Astrocyte of the cerebellum (primary cell): ENCODE measurements around the gene ZSWIM4.
"Not testable (repeated sequence)": the region's sequence is repeated elsewhere in the genome, so short reads cannot be mapped to it uniquely, and the experiment has no call there.

Experiments used
- DNase-seq: peaks from one replicate; pipeline ENCODE4 v3.0.0-alpha.2; 2011; ENCODE audit warnings: low read depth
- H3K4me3 ChIP-seq: 2 replicates; pipeline ENCODE4 v1.5.1; 2011; ENCODE audit warnings: mild to moderate bottlenecking, low read depth, low read length, moderate library complexity
- CTCF ChIP-seq: IDR thresholded peaks from 2 replicates; pipeline ENCODE4 v1.5.1; 2012; ENCODE audit warnings: low read length, low read depth, moderate library complexity, mild to moderate bottlenecking; ENCODE audit errors: missing control alignments
- in situ Hi-C: cut with HindIII; loops from 2 replicates; pipeline ENCODE4 v1.10.0; 2017; ENCODE audit warnings: low sequenced_read_pairs

The ZSWIM4 gene

DNA sequence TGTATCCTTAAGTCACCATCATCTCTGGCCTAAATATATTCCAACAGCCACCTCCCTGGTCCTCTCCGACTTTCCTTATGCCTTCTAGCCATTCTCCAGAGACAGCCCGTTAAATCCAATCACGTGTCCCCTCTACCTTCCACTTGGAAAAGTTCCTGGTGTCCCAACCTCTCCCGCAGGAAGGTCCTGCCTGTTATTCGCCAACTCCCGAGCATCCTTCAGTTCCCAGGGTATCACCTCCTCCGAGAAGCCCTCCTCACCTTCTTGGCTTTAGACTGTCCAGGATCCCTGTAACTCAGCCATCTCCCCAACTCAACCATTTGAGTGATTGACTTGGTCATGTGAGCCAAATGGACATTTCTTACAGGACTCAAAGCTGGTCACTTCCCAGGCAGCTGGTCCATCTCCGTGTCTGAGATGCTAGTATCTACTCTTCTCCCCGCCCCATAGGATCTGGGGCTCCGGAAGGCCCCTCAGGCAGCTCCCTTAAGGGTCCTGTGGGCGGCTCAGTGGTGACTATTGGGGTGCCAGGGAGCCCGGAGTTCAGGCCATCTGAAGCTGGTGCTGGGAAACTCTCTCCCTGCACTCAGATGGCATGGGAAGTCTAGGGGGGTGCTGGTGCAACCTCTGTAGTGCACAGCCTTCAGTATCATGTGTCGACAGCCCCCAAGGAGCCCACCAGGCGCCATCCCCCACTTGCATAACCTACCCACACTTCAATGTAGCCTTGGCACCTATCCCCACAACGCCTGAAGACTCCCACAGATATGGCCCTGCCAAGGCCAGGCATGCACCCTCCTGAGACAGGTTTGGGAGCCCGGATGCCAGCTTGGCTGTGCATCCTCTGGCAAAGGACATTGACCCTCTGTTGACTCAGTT is 53.8 kb downstream of the ZSWIM4 start:
- in situ Hi-C loops = no loop called here
- DNase-seq = no peak
- no peak for TF ChIP-seq CTCF
- no peak overlapping the region for H3K4me3 ChIP-seq

GRCh38 chr19:13849991-13850909 is 55.0 kb downstream of the ZSWIM4 start:
- TF ChIP-seq CTCF = no peak
- no peak for DNase-seq
- peak overlapping the region; percentile 1 for H3K4me3 ChIP-seq
- in situ Hi-C loops = no loop called here

DNA sequence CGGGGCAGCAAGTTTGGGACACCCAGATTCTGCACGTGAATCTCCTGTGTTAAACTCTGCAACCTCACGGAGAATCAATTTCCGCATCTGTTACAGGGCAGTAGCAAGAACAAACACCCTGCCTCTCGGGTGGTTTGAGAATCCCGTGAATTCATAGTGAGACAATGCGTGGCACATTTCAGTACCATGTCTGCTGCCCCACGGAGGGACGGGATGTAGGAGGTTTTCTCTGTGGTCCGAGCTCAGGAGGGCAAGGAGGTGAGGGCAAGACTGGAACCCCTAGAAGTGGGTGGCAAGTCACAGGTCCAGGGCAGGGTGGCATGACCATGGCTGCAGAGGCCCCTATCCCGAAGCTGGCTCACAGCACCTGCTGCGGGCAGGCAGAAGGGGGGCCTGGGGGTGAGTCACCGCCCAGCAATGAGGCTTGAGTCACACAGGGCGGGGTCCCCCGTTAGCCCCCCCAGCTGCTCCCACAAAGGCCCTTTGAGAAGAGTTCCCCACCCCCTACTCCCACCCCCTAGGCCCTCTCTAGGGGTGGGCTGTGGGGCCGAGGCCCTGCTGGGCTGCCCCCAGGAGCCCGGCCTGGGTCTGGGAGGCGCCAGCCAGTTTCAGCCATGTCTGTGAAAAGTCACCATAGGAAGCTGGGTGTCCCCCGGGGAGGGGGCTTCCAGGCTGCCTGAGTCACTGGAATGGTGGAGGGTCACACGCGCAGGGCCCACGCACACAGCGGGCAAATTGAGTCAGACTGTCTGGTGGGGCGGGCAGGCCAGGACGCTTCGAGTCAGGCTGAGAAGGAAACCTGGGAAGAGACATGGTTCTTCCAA is 55.9 kb downstream of the ZSWIM4 start:
- peak; percentile 81 for DNase-seq
- H3K4me3 ChIP-seq = peak overlapping the region; percentile 1
- in situ Hi-C loops = no loop called here
- no peak for TF ChIP-seq CTCF

DNA sequence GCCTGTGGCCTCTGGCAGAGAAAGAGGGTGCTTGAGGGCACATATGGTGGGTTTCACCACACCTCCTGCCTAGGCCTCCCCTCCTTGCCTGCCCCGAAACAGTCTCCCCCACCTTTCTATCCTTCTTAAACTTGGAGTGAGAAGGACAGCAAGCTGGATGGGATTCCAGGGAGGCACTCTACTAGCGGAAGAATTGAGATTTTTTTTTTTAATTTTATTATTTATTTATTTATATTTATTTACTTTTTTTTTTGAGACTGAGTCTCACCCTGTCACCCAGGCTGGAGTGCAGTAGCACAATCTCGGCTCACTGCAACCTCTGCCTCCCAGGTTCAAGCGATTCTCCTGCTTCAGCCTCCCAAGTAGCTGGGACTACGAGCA is 56.5 kb downstream of the ZSWIM4 start:
- DNase-seq, in situ Hi-C loops, H3K4me3 ChIP-seq: not testable (repeated sequence)

DNA sequence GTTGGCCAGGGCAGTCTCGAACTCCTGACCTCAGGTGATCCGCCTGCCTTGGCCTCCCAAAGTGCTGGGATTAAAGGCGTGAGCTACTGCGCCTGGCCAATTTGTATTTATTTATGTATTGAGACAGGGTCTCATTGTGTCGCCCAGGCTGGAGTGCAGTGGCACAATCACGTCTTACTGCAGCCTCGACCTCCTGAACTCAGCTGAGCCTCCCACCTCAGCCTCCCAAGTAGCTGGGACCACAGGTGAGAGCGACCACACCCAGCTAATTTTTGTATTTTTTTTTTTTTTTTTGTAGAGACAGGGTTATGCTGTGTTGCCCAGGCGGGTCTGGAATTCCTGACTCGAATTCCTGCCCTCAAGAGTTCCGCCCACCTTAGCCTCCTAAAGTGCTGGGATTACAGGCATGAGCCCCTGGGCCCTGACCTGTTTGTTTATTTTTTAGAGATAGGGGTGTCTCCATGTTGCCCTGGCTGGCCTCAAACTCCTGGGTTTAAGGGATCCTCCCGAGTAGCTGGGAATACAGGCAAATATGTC is 57.0 kb downstream of the ZSWIM4 start:
- not testable (repeated sequence) for DNase-seq

DNA sequence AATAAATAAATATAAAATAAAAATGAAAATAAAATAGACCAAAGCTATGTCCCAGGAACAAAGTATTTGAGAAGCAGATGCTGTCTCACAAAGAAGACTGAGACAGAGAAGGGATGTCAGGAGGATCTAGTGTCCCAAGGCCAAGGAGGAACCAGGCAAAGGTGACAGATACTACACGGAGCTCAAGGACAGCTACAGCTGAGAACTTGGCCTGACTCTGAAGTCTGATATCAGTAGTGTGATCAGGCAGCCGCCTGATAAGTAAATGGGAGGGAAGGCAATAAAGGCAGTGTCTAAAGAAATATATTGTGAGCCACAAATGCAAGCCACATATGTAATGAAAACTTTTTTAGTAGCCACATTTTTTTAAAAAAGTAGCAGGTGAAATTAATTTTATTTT is 61.3 kb downstream of the ZSWIM4 start:
- in situ Hi-C loops = no loop called here
- no peak for DNase-seq
- TF ChIP-seq CTCF = no peak
- H3K4me3 ChIP-seq = no peak overlapping the region

More for the DNA sequence above, 57.0 kb downstream of the ZSWIM4 start:
- H3K4me3 ChIP-seq, in situ Hi-C loops: not testable (repeated sequence)

GRCh38 chr19:13859361-13859880 is 64.2 kb downstream of the ZSWIM4 start:
- in situ Hi-C loops = no loop called here
- no peak overlapping the region for H3K4me3 ChIP-seq
- DNase-seq = no peak
- TF ChIP-seq CTCF = no peak
